KOPT-K1 (cell line): ENCODE results near the gene STXBP6.

Source experiments
- H3K27ac ChIP-seq: fragments of 200-600 bp; sonication (generic); 2 replicates; pipeline ENCODE4 v1.5.1; 2016; ENCODE audit warnings: antibody characterized with exemption, mild to moderate bottlenecking, low read depth, low read length; ENCODE audit not compliant: poor library complexity, severe bottlenecking
- H3K36me3 ChIP-seq: fragments of 200-600 bp; sonication (generic); 2 replicates; pipeline ENCODE4 v1.5.1; 2017; ENCODE audit warnings: antibody characterized with exemption, mild to moderate bottlenecking, low read length, moderate library complexity; ENCODE audit not compliant: insufficient read depth
- H3K9me3 ChIP-seq: fragments of 200-600 bp; sonication (generic); 2 replicates; pipeline ENCODE4 v1.5.1; 2017; ENCODE audit warnings: antibody characterized with exemption, low read length, mild to moderate bottlenecking; ENCODE audit not compliant: insufficient read depth, poor library complexity, severe bottlenecking

STXBP6 gene

DNA sequence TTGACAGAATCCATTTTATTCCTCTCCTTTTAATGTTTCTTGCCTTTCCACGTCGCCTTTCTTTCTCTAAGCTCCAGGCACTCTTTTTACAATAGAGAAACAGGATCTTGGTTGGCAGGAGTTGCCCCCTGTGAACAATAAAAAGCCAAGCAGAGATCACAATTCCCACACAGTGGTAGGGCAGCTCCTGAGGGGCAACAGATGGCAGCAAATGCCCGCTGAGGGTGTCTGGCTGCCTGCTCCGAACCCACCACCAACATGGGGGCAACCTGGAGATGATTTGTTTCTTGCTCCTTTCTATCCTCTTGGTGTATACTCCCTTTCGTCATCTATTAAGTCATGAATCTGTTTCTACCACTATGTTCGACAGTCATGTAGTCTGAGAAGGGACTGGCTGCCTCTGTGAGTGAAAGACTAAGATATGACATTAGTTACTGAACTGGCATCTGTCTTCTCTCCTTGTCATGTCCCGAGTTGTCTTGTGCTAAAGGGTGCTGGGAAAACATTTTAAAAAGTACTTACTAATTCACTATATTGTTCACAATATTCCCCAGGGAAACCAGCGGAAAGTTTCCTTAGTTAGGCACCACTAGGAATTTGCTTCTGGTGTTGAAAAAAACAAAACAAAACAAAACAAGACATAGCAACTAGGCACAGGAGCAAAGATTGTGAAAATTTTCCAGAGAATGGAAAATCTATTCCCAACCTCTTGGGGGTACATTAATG is 170.1 kb downstream of the STXBP6 start:
- Histone ChIP-seq H3K36me3 (no peaks in the 10 kb centered on the region), H3K27ac (no peak overlapping the region), H3K9me3 (no peaks in the 10 kb centered on the region)

DNA sequence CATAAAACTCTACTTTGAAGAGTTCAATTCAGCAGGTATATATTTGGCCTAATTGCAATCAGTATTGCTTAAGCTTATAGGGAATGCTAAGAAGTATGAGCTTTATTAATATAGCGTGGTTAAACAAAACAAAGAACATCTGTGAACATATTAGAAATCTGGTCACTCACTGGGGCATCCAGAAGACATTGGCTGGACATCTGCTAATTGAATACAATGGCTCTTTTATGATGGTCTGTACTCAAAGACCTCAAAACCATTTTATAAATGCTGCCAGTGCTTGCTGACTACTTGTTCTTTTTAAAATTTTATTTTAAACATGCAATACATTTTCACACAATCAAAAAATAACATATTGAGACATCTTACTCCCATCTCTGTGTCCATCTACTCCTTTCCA is 173.0 kb downstream of the STXBP6 start:
- Histone ChIP-seq H3K36me3 (no peaks in the 10 kb centered on the region), H3K9me3 (no peaks in the 10 kb centered on the region), H3K27ac (no peak overlapping the region)

DNA sequence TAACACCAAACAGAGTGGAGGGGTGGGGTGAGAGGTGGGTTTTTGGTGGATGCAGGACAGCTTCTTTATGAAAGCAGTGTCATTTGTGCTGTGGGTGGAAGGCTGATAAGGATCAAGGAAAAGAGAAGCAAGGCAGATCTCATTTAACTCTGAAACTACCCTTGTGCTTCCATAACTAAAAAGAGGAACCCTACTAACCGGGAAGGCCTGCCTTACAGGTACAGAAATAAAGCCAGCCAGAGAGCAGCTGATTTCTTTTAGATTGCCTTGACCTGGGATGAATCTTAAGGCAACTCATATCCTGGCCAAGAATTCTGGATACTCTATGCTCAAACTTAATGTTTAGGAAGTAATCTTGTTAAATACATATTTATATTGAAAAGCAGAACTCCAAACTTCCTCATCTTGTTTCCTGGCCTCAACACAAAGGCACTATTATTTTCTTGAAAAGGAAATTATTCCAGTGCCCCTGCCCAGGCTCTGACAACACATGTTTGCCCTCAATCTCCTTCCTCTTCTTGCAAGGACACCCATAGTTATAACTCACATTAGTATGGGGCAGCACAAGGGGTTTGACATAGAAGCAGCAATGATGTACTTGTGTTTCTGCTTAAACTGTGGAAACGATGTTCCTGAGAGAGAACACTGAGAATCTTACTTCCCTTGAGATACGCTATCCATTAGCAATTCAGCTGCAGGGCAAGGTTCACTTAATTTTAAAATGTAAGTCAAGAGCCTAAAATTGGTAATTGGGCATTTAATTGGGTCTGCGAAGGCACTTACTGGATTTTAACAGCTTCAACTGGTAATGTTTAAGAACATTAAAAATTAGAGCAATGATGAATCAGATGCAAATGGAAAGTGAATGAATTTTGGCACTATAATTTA is 173.7 kb downstream of the STXBP6 start:
- Histone ChIP-seq H3K36me3 (no peaks in the 10 kb centered on the region), H3K9me3 (no peaks in the 10 kb centered on the region), H3K27ac (no peak overlapping the region)

- Histone ChIP-seq H3K9me3 (no peaks in the 10 kb centered on the region), H3K36me3 (no peaks in the 10 kb centered on the region), H3K27ac (no peak overlapping the region)
These were observed 174.6 kb downstream of the STXBP6 start for GRCh38 chr14:24875203-24875838.

DNA sequence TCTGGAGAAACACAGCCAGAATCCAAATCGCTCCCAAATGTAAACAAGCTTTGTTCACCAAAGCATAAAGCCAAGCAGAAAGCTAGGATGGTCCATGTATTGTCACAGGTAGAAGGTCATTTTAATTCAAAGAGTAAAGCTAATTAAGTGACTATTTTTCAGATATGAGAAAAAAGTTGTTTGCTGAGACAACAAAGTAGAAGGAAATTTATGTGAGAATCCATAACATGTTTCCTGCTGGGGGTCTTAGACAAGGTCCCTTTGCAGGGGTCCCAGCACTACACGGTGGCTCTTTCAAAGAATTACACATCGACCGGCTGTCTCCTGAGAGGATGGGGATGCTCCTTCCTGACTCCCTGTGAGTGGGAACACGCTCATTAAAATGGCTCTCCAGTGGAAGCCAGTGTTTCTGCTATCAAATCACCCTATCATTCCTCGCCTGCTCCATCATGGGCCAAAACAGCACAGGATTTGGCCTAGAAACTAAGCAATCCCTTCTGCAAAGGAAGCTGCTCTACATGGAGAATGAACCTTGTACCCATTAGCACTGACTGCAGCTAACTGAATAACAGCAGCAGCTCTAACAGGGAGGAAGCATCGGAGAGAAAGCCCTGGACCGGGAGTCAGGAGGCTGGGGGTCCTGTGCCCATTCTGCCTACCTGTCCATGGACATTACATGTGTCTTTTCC is 175.3 kb downstream of the STXBP6 start:
- no peaks in the 10 kb centered on the region for H3K36me3 ChIP-seq
- H3K27ac ChIP-seq: no peak overlapping the region
- no peaks in the 10 kb centered on the region for H3K9me3 ChIP-seq

- H3K36me3 ChIP-seq: no peaks in the 10 kb centered on the region
- H3K9me3 ChIP-seq: no peaks in the 10 kb centered on the region
- no peak overlapping the region for H3K27ac ChIP-seq
These were observed 176.4 kb downstream of the STXBP6 start for GRCh38 chr14:24873551-24873950.

- H3K9me3 ChIP-seq: no peaks in the 10 kb centered on the region
- no peak overlapping the region for H3K27ac ChIP-seq
- no peaks in the 10 kb centered on the region for H3K36me3 ChIP-seq
These were observed 178.8 kb downstream of the STXBP6 start for GRCh38 chr14:24870949-24871701.

DNA sequence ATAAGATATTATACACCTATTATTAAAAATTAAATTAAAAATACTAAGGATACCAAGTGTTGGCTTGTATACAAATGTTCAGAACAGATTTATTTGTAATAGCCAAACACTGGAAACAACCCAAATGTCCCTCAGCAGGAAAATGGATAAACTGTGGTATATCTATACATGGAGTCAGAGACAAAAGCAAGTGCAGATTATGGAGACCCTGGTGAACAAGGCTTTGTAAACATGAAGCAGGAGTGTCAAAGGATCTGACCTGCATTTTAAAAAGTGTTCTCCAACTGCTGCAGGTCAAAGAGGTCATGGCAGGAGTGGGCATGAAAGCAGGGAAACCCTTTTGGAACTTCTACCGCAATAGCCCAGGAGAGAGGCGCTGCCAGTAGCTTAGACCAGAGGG is 181.6 kb downstream of the STXBP6 start:
- H3K27ac ChIP-seq: no peak overlapping the region
- H3K9me3 ChIP-seq: no peaks in the 10 kb centered on the region

GRCh38 chr14:24866067-24866639 is 183.8 kb downstream of the STXBP6 start:
- no peak overlapping the region for H3K27ac ChIP-seq
- no peaks in the 10 kb centered on the region for H3K36me3 ChIP-seq
- H3K9me3 ChIP-seq: no peaks in the 10 kb centered on the region

More for the DNA sequence above, 181.6 kb downstream of the STXBP6 start:
- no peaks in the 10 kb centered on the region for H3K36me3 ChIP-seq

DNA sequence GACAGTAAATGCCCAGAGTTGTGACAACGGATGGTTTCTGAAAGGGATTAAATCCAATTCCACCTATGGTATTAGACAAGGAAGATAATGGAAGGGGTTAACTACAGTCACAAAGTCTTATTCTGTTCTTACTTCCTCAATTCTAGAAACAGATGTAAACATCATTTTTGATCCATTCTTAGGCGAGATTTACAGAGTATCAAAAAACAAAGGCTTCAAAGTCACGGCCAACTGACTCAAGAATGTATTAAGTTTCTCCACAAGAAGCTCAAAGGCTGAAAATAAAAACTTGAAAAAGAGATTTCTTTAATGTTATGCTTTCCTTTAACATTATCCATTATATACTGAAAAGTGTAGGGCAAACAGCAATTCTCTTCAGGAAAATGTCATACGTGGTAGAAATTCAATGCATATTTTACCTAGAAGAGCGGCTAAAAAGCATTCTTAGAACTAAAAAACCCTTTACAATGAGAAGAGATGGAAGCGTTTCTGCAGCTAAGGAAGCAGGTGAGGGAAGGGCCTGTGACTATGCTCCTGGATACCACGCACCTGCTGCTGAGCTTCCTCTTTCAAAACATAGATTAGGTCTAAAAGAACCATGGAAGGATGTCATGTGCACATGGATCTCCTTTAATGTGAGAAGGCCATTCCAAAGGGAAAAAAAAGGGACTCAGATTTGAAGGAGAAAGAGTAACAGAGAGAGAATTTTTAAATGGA is 185.8 kb downstream of the STXBP6 start:
- Histone ChIP-seq H3K27ac (no peak overlapping the region), H3K36me3 (no peaks in the 10 kb centered on the region)

DNA sequence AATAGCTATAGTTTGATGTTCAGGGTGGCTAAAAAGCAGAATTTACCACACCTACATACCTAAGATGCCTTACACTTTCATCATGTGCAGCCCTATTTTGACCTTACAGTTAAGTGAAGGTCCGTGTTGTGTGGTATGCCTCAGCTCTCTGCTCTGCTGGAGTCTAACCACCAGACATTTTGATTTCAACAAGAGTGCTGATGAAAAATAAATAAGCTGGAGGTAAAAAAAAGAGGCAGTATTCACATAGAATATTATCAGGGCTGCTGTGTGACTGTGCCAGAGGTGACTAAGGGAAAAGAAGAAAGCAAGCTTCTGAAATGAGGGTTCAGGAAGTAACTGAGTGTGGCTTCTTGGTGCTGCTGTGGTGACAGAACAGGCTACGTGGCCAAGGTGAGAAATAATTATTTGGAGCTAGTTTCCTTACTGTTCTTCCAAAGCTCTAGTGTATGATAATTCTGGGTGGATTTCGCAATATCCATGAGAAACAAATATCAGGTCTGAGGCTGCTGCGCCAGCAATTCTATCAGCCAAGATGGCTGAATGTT is 188.8 kb downstream of the STXBP6 start:
- no peak overlapping the region for H3K27ac ChIP-seq

More for the DNA sequence above, 185.8 kb downstream of the STXBP6 start:
- no peaks in the 10 kb centered on the region for H3K9me3 ChIP-seq

GRCh38 chr14:24859559-24859958 is 190.4 kb downstream of the STXBP6 start:
- Histone ChIP-seq H3K36me3 (no peaks in the 10 kb centered on the region), H3K27ac (no peak overlapping the region), H3K9me3 (no peaks in the 10 kb centered on the region)

More for the DNA sequence above, 188.8 kb downstream of the STXBP6 start:
- H3K9me3 ChIP-seq: no peaks in the 10 kb centered on the region
- H3K36me3 ChIP-seq: no peaks in the 10 kb centered on the region

- Histone ChIP-seq H3K27ac (no peak overlapping the region), H3K36me3 (no peaks in the 10 kb centered on the region), H3K9me3 (no peaks in the 10 kb centered on the region)
These were observed 191.3 kb downstream of the STXBP6 start for GRCh38 chr14:24858684-24859083.
